IMR-90 (cell line): ENCODE measurements around the gene TJP3. TPM values are rescaled to one million over a fixed set of nuclear protein-coding genes. Genes with fewer than 3 reads are reported as not detected.

Source experiments
- ATAC-seq: fragments of 200-7000 bp; cut with Tn5 transposase; 2 replicates; pipeline ENCODE4 v1.9.1; 2020; ENCODE audit warnings: low read depth, mild to moderate bottlenecking, moderate library complexity
- BruUV-seq: library from RNA; stranded (reverse); fragments of 400-500 nt; replicated peaks from 2 replicates; lab custom pipeline; 2021; lab: Mats Ljungman, UMichigan
- CTCF ChIA-PET: fragments of 300-600 bp; formaldehyde crosslinking; extraction: SDS; loops from one replicate; lab custom pipeline; 2021; ENCODE audit warnings: antibody characterized with exemption; lab: Yijun Ruan, JAX
- POLR2A ChIA-PET: fragments of 300-600 bp; sonication (Branson Sonifier 250); formaldehyde crosslinking; loops from one replicate; lab custom pipeline; 2022; ENCODE audit warnings: antibody characterized with exemption; ENCODE audit not compliant: unreplicated experiment; lab: Charles Lee
- DNase-seq: peaks from one replicate; pipeline ENCODE4 v3.0.0; 2013
- H2AFZ ChIP-seq: replicated peaks from 2 replicates; pipeline ENCODE3; 2013; ENCODE audit warnings: low read length, mild to moderate bottlenecking; ENCODE audit not compliant: poor library complexity
- H2AK5ac ChIP-seq: 2 replicates; pipeline ENCODE4 v1.6.1; 2013; ENCODE audit warnings: low read depth, low read length, inconsistent platforms
- H2AK9ac ChIP-seq: replicated peaks from 2 replicates; pipeline ENCODE3; 2013; ENCODE audit warnings: mild to moderate bottlenecking, low read depth, low read length, moderate library complexity; ENCODE audit not compliant: poor library complexity
- H2BK120ac ChIP-seq: 2 replicates; pipeline ENCODE4 v1.6.1; 2013; ENCODE audit warnings: low read depth, low read length, inconsistent platforms
- H2BK15ac ChIP-seq: 3 replicates; pipeline ENCODE4 v1.6.1; 2013; ENCODE audit warnings: low read depth, low read length, inconsistent platforms
- H2BK20ac ChIP-seq: 2 replicates; pipeline ENCODE4 v1.6.1; 2013; ENCODE audit warnings: low read depth, mild to moderate bottlenecking, inconsistent platforms, low read length, moderate library complexity
- H2BK5ac ChIP-seq: 2 replicates; pipeline ENCODE4 v1.6.1; 2013; ENCODE audit warnings: mild to moderate bottlenecking, low read depth, low read length, inconsistent platforms; ENCODE audit not compliant: poor library complexity, severe bottlenecking
- H3K14ac ChIP-seq: replicated peaks from 2 replicates; pipeline ENCODE4 v1.6.1; 2013; ENCODE audit warnings: low read depth, low read length, inconsistent platforms
- H3K18ac ChIP-seq: 2 replicates; pipeline ENCODE4 v1.6.1; 2013; ENCODE audit warnings: low read depth, low read length, control low read depth
- H3K23ac ChIP-seq: 2 replicates; pipeline ENCODE4 v1.6.1; 2013; ENCODE audit warnings: low read depth, low read length, inconsistent platforms
- H3K27ac ChIP-seq: 2 replicates; pipeline ENCODE4 v1.5.1; 2013; ENCODE audit warnings: mild to moderate bottlenecking, control low read depth, low read length; ENCODE audit not compliant: insufficient read depth
- H3K27me3 ChIP-seq: 2 replicates; pipeline ENCODE4 v1.6.1; 2013; ENCODE audit warnings: low read length; ENCODE audit not compliant: control insufficient read depth, insufficient read depth
- H3K36me3 ChIP-seq: 2 replicates; pipeline ENCODE4 v1.6.1; 2013; ENCODE audit warnings: low read length, mixed read lengths; ENCODE audit not compliant: control insufficient read depth, insufficient read depth
- H3K4ac ChIP-seq: 2 replicates; pipeline ENCODE4 v1.6.1; 2013; ENCODE audit warnings: low read depth, low read length, inconsistent platforms
- H3K4me1 ChIP-seq: 2 replicates; pipeline ENCODE4 v1.6.1; 2013; ENCODE audit warnings: low read length, mixed read lengths; ENCODE audit not compliant: control insufficient read depth, insufficient read depth
- H3K4me2 ChIP-seq: 2 replicates; pipeline ENCODE4 v1.6.1; 2013; ENCODE audit warnings: low read depth, mild to moderate bottlenecking, control low read depth, low read length, moderate library complexity
- H3K4me3 ChIP-seq: 2 replicates; pipeline ENCODE4 v1.5.1; 2013; ENCODE audit warnings: low read depth, mild to moderate bottlenecking, control low read depth, low read length, moderate library complexity; ENCODE audit not compliant: insufficient read depth
- H3K56ac ChIP-seq: 2 replicates; pipeline ENCODE4 v1.6.1; 2013; ENCODE audit warnings: low read length, inconsistent platforms; ENCODE audit not compliant: insufficient read depth; ENCODE audit errors: extremely low read depth
- H3K79me1 ChIP-seq, 2 experiments: 2 replicates each; pipeline ENCODE4 v1.6.1; 2013; ENCODE audit warnings: low read length in 2 of 2, inconsistent platforms in 1 of 2, low read depth in 1 of 2
- H3K9ac ChIP-seq: 2 replicates; pipeline ENCODE4 v1.6.1; 2013; ENCODE audit warnings: low read depth, low read length, control low read depth
- H3K9me1 ChIP-seq: 2 replicates; pipeline ENCODE4 v1.6.1; 2013; ENCODE audit warnings: low read length, inconsistent platforms; ENCODE audit not compliant: insufficient read depth
- H3K9me3 ChIP-seq: 2 replicates; pipeline ENCODE4 v1.6.1; 2013; ENCODE audit warnings: low read length; ENCODE audit not compliant: control insufficient read depth, insufficient read depth
- H4K20me1 ChIP-seq: 2 replicates; pipeline ENCODE4 v1.6.1; 2013; ENCODE audit warnings: low read length, inconsistent platforms; ENCODE audit not compliant: insufficient read depth
- H4K5ac ChIP-seq: 2 replicates; pipeline ENCODE4 v1.6.1; 2013; ENCODE audit warnings: mild to moderate bottlenecking, low read depth, low read length, control low read depth
- H4K8ac ChIP-seq, 2 experiments: 2 replicates each; pipeline ENCODE4 v1.6.1; 2013; ENCODE audit warnings: low read depth in 2 of 2, low read length in 2 of 2, control low read depth in 1 of 2, inconsistent platforms in 1 of 2
- H4K91ac ChIP-seq: 2 replicates; pipeline ENCODE4 v1.6.1; 2013; ENCODE audit warnings: low read depth, low read length, inconsistent platforms; ENCODE audit not compliant: insufficient read depth
- BHLHE40 ChIP-seq: fragments of 150-350 bp; IDR thresholded peaks from 2 replicates; pipeline ENCODE4 v1.6.1; 2016; ENCODE audit warnings: mild to moderate bottlenecking, low read depth, low read length
- CHD1 ChIP-seq: IDR thresholded peaks from 2 replicates; pipeline ENCODE4 v1.6.1; 2012; ENCODE audit warnings: low read depth, low read length, improper control_type of control experiment
- CTCF ChIP-seq: conservative IDR thresholded peaks from 2 replicates; pipeline ENCODE4 v1.5.1; 2012; ENCODE audit warnings: mild to moderate bottlenecking, low read depth, low read length, improper control_type of control experiment
- MAFK ChIP-seq: IDR thresholded peaks from 2 replicates; pipeline ENCODE4 v1.6.1; 2012; ENCODE audit warnings: low read depth, low read length, improper control_type of control experiment
- MXI1 ChIP-seq: IDR thresholded peaks from 2 replicates; pipeline ENCODE4 v1.6.1; 2012; ENCODE audit warnings: low read depth, mild to moderate bottlenecking, low read length, moderate library complexity, borderline replicate concordance
- POLR2A ChIP-seq: IDR thresholded peaks from 2 replicates; pipeline ENCODE4 v1.6.1; 2012; ENCODE audit warnings: mild to moderate bottlenecking, low read depth, low read length
- WGBS, 2 experiments: methylation state at CpG; one replicate each; pipeline versions ENCODE4 v1.1.5 to v1.1.7; 2013; ENCODE audit warnings: missing lambda C conversion rate in 2 of 2; ENCODE audit not compliant: insufficient read length in 1 of 2; ENCODE audit errors: extremely low coverage in 2 of 2; 5-methylcytosine and 5-hydroxymethylcytosine counted together
- dilution Hi-C: fragments of 300-500 bp; cut with HindIII; formaldehyde crosslinking; loops from one replicate; pipeline ENCODE4 v1.14.3; 2018; ENCODE audit warnings: low sequenced_read_pairs; ENCODE audit not compliant: unreplicated experiment
- in situ Hi-C: fragments of 300-500 bp; cut with MboI; formaldehyde crosslinking; loops from 3 replicates; pipeline ENCODE4 v1.14.3; 2019; ENCODE audit warnings: low sequenced_read_pairs, inconsistent platforms, mixed read lengths
- intact Hi-C: fragments of 100-400 bp; cut with micrococcal nuclease; formaldehyde crosslinking; loops from 2 replicates; pipeline ENCODE4 v1.10.0; 2022
- polyA plus RNA-seq, 3 experiments: library from polyadenylated mRNA; depleted of rRNA; stranded (reverse); fragments of >200 nt; gene quantifications; 2 replicates each; pipeline ENCODE4 v1.2.3, GENCODE V29; 2012; ENCODE audit warnings: low replicate concordance in 1 of 3
- total RNA-seq: library from RNA; depleted of rRNA; stranded (reverse); fragments of >200 nt; gene quantifications from 2 replicates; pipeline ENCODE4 v1.2.3, GENCODE V29; 2012

TJP3 gene
- total and polyA plus RNA-seq, 2 of the 4 experiments (the other 2 are of a cell fraction): not detected

DNA sequence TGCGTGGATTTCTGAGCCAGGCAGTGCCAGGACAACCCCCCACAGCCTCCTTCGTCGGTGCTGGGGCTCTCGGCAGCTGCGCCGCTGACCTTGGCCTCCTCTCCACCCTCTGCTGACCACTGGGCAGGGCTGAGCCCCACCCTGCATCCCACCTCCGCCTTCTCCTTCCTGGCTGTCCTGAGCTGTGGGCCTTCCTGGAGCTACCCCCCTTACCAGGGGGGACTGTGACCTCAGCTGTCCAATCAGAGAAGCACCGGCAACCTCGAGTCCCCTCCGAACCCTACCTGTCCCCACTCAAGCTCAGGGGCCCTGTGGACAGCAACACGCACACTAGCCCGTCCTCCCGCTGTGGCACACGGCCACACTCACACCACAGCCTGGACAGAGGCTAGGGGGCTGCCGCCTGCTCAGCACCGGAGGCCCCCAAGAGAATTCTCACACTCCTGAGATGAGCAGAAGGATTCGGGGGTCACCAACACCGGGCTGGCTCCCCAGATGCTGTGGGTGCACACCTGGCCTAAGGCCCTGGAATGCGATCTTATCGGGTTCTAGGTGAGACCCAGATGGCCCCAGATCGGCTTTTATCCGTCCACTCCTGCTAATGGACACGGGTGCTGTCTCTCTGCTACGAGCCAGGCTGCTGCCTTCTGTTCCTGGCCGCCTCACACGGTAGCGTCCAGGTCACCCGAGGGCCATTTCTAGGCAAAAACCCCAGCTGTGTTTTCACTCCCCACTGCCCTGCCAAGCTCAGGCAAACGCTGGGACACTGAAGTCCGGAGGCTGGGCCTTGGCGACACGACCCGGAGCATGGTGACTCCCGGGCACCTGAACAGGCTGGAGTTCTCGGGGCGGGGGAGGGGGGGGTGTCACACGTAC, 49.1 kb upstream of the TJP3 start:
- no TSS peak for BruUV-seq
- Histone ChIP-seq H2AK9ac (no peak overlapping the region), H4K5ac (no peak overlapping the region), H3K4me2 (no peak overlapping the region), H2BK15ac (no peak overlapping the region), H3K4me1 (peaks cover 3% of the 10 kb centered on the region), H3K36me3 (peaks cover 62% of the 10 kb centered on the region), H3K4ac (no peak overlapping the region), H3K4me3 (no peak overlapping the region), H2BK5ac (no peak overlapping the region), H2AFZ (no peak overlapping the region), H3K79me1 (peaks cover 0 to 10% of the 10 kb centered on the region in 2 experiments), H3K27me3 (no peaks in the 10 kb centered on the region), H3K14ac (no peak overlapping the region), H4K8ac (no peak overlapping the region), H3K27ac (no peak overlapping the region), H3K9me1 (peaks cover 3% of the 10 kb centered on the region; the same call in 1 of the 2 replicates), H4K20me1 (no peaks in the 10 kb centered on the region), H3K9me3 (no peaks in the 10 kb centered on the region), H4K91ac (no peak overlapping the region), H2BK120ac (no peak overlapping the region), H3K56ac (no peak overlapping the region), H2AK5ac (no peak overlapping the region; the same call in 1 of the 2 replicates), H3K23ac (no peak overlapping the region), H3K18ac (no peak overlapping the region), H2BK20ac (no peak overlapping the region), H3K9ac (no peak overlapping the region)
- dilution Hi-C loops (no loop called here), in situ Hi-C loops (no loop called here), intact Hi-C loops (no loop called here)
- 92% methylated on average over 25 of the region's 37 CpGs; no CpG with 5 or more reads in 1 of the 2 experiments for WGBS, 2 experiments
- ChIA-PET CTCF (no interaction called here), POLR2A (no interaction called here)
- ATAC-seq (no peak), DNase-seq (no peak)
- TF ChIP-seq MXI1: no peak
- TF ChIP-seq POLR2A: no peak
- TF ChIP-seq CHD1: no peak
- no peak for TF ChIP-seq CTCF
- TF ChIP-seq BHLHE40: no peak
- TF ChIP-seq MAFK: no peak
